Measurements from ENCODE around the gene SIPA1L2.

Gene SIPA1L2

DNA sequence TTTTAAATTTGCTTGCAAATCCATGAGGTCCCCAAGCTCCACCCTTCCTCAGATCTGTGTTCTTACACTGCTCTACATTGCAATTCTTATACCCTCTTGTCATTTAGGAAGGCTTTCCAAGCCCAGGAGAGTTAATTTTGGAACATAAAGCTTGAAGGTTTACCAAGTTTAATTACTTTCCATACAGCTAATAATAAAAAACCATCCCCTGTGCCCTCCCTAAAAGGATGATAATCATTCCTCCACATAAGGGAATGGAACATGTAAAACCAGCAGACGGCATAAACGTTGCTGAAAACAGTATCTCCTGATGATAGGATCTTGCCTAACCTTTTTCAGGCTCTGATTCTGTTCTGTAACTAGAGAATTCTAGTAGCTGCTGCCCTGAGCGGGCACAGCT lies 23.9 kb upstream of the SIPA1L2 start:
- H3K27me3 ChIP-seq, result peaks cover 8% of the 10 kb centered on the region
- no peaks in the 10 kb centered on the region for H3K4me1 ChIP-seq (ENCODE audit: control insufficient read depth in 1 of 2, insufficient read depth in 1 of 2, low read depth in 1 of 2, low read length in 1 of 2)
- no peak overlapping the region for H3K4me3 ChIP-seq (ENCODE audit: low read depth in 1 of 2, low read length in 1 of 2)
- H3K27ac ChIP-seq, result no peak overlapping the region
- no peaks in the 10 kb centered on the region for H3K36me3 ChIP-seq
- H3K9me3 ChIP-seq, result no peaks in the 10 kb centered on the region
- TF ChIP-seq, protein P1, sequence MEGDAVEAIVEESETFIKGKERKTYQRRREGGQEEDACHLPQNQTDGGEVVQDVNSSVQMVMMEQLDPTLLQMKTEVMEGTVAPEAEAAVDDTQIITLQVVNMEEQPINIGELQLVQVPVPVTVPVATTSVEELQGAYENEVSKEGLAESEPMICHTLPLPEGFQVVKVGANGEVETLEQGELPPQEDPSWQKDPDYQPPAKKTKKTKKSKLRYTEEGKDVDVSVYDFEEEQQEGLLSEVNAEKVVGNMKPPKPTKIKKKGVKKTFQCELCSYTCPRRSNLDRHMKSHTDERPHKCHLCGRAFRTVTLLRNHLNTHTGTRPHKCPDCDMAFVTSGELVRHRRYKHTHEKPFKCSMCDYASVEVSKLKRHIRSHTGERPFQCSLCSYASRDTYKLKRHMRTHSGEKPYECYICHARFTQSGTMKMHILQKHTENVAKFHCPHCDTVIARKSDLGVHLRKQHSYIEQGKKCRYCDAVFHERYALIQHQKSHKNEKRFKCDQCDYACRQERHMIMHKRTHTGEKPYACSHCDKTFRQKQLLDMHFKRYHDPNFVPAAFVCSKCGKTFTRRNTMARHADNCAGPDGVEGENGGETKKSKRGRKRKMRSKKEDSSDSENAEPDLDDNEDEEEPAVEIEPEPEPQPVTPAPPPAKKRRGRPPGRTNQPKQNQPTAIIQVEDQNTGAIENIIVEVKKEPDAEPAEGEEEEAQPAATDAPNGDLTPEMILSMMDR (IDR thresholded peaks at IDR 0.05), result no peak

DNA sequence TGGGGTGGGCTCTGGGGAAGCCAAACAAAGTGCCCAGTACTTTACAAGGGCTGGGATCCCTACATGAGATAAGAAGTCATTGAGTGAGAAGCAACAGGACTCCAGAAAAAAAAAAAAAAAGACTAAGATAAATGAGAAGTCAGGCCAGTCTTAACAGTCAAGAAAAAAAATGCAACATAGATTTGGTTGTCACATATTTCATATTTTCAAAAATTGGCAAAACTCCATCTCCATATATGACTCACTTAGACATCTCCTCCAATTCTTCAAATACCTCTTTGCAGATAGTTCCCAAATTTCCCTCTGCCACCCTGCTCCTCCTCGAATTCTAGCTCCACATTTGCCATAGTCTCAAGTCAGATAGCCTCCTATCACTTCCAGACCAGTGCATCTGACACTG lies 20.9 kb upstream of the SIPA1L2 start:
- TF ChIP-seq, protein P1 (IDR thresholded peaks at IDR 0.05), result no peak
- H3K27ac ChIP-seq, result no peak overlapping the region

DNA sequence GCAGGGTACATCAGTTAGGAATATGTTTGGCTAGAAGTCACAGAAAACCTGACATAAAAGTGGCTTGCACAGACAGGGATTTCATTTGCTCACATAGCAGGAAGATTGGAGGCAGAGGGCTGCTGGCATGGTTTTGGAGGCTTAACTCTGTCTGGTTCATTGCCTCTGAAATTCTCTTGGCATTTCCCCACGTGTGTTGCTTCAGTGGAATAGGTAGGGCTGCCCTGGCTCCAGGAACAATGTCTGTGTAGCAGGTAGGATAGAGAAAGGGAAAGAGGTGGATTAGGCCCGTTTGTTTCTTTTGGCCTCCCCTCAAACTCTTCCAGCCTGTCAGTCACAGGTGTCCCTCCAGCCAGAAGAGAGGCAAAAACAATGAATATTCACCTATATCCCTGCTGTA lies 20.5 kb upstream of the SIPA1L2 start:
- no peaks in the 10 kb centered on the region for H3K36me3 ChIP-seq
- H3K27me3 ChIP-seq, result peaks cover 7% of the 10 kb centered on the region
- H3K4me1 ChIP-seq (ENCODE audit: control insufficient read depth in 1 of 2, insufficient read depth in 1 of 2, low read depth in 1 of 2, low read length in 1 of 2), result no peaks in the 10 kb centered on the region
- H3K27ac ChIP-seq, result no peak overlapping the region
- H3K9me3 ChIP-seq, result no peaks in the 10 kb centered on the region
- TF ChIP-seq, protein P1 (IDR thresholded peaks at IDR 0.05), result no peak
- no peak overlapping the region for H3K4me3 ChIP-seq (ENCODE audit: low read depth in 1 of 2, low read length in 1 of 2)

More for the DNA sequence above, 20.9 kb upstream of the SIPA1L2 start:
- H3K36me3 ChIP-seq, result no peaks in the 10 kb centered on the region
- H3K4me3 ChIP-seq (ENCODE audit: low read depth in 1 of 2, low read length in 1 of 2), result no peak overlapping the region
- no peaks in the 10 kb centered on the region for H3K4me1 ChIP-seq (ENCODE audit: control insufficient read depth in 1 of 2, insufficient read depth in 1 of 2, low read depth in 1 of 2, low read length in 1 of 2)
- peaks cover 8% of the 10 kb centered on the region for H3K27me3 ChIP-seq
- H3K9me3 ChIP-seq, result no peaks in the 10 kb centered on the region

DNA sequence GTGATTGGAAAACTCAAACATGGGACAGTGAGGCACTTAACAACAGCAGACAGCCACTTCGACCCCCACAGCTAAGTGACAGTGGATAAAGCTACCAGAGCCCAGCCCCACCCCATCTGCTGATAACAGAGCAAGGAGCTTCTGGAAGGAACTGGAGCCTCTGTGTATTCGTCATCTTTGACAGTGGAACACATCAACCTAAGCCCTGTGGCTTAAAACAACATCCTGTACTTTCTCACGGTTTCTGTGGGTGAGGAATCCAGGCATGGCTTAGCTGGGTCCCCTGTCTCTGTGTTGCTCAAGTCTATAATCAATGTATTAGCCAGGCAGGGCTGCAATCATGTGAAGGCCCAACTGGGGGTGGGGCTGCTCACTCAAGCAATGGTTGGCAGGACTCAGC lies 18.4 kb upstream of the SIPA1L2 start:
- no peaks in the 10 kb centered on the region for H3K36me3 ChIP-seq
- TF ChIP-seq, protein P1 (IDR thresholded peaks at IDR 0.05), result no peak
- no peaks in the 10 kb centered on the region for H3K9me3 ChIP-seq
- H3K27me3 ChIP-seq, result no peaks in the 10 kb centered on the region
- H3K4me3 ChIP-seq (ENCODE audit: low read depth in 1 of 2, low read length in 1 of 2), result no peak overlapping the region
- no peak overlapping the region for H3K27ac ChIP-seq
- H3K4me1 ChIP-seq (ENCODE audit: control insufficient read depth in 1 of 2, insufficient read depth in 1 of 2, low read depth in 1 of 2, low read length in 1 of 2), result no peaks in the 10 kb centered on the region

DNA sequence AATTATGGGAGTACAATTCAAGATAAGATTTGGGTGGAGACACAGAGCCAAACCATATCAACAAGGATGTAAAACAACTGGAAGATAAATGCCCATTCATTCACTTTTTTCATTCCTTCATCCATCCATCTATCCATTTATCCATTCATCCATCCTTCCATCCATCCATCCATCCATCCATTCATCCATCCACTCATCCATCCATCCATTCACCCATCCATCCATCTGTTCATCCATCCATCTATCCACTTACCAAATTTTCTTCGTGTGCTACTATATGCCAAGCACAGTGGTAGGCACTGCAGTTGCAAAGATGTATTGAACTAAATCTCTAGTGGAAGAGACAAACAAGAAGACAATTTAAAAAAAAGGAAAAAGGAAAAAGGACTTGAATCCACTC lies 14.3 kb upstream of the SIPA1L2 start:
- Histone ChIP-seq H3K36me3 (no peaks in the 10 kb centered on the region), H3K27me3 (no peaks in the 10 kb centered on the region), H3K27ac (no peak overlapping the region), H3K9me3 (no peaks in the 10 kb centered on the region), H3K4me1 (ENCODE audit: control insufficient read depth in 1 of 2, insufficient read depth in 1 of 2, low read depth in 1 of 2, low read length in 1 of 2) (no peaks in the 10 kb centered on the region), H3K4me3 (ENCODE audit: low read depth in 1 of 2, low read length in 1 of 2) (no peak overlapping the region)
- TF ChIP-seq, protein P1 (IDR thresholded peaks at IDR 0.05), result no peak

DNA sequence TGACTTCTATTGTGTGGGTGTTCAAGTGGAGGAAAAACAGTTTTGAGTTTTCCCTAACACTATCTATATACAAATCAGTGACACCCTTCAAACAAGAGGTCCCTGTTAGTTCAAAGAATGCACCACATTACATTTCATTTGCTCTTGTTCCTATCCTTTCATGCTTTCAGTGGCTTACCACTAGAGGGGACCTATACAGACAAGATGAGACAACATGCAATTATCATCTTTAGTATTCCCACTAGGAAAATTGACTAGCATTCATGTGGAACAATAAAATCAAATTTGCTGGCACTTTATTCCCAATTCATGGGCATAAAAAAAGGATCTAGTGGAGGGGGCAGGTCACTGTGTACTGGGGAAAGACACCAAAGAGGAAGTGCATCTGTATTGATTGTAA lies 13.3 kb upstream of the SIPA1L2 start:
- H3K9me3 ChIP-seq, result no peaks in the 10 kb centered on the region
- no peak overlapping the region for H3K4me3 ChIP-seq (ENCODE audit: low read depth in 1 of 2, low read length in 1 of 2)
- H3K27ac ChIP-seq, result no peak overlapping the region
- H3K27me3 ChIP-seq, result no peaks in the 10 kb centered on the region
- no peaks in the 10 kb centered on the region for H3K4me1 ChIP-seq (ENCODE audit: control insufficient read depth in 1 of 2, insufficient read depth in 1 of 2, low read depth in 1 of 2, low read length in 1 of 2)
- no peaks in the 10 kb centered on the region for H3K36me3 ChIP-seq
- TF ChIP-seq, protein P1 (IDR thresholded peaks at IDR 0.05), result no peak
